Measurements from ENCODE around the gene DEK.

Gene DEK

GRCh38 chr6:18309046-18309445, 44.7 kb upstream of the DEK start:
- no peak overlapping the region for H3K4me3 ChIP-seq (ENCODE audit: low read length)
- no peaks in the 10 kb centered on the region for H3K79me2 ChIP-seq (ENCODE audit: low read length)
- H3K27me3 ChIP-seq (replicated peaks; ENCODE audit: insufficient read depth, low read length), result no peaks in the 10 kb centered on the region
- H3K9me3 ChIP-seq (replicated peaks; ENCODE audit: insufficient read depth, low read length), result no peaks in the 10 kb centered on the region
- no peaks in the 10 kb centered on the region for H3K4me1 ChIP-seq (ENCODE audit: low read length)
- no peak overlapping the region for H2AFZ ChIP-seq (ENCODE audit: low read length)
- TF ChIP-seq EZH2 (optimal IDR thresholded peaks at IDR 0.05; ENCODE audit: low read depth, low read length), result no peak
- no peak for TF ChIP-seq EZH2phosphoT487 (IDR thresholded peaks at IDR 0.05; ENCODE audit: low read length)
- no peak for TF ChIP-seq CTCF (IDR thresholded peaks at IDR 0.05; ENCODE audit: low read length)
- no peaks in the 10 kb centered on the region for H3F3A ChIP-seq (ENCODE audit: insufficient read depth, low read length)
- H4K20me1 ChIP-seq (ENCODE audit: insufficient read depth, low read length), result no peaks in the 10 kb centered on the region
- H3K36me3 ChIP-seq (replicated peaks; ENCODE audit: insufficient read depth, low read length), result no peaks in the 10 kb centered on the region
- H3K9me2 ChIP-seq (replicated peaks; ENCODE audit: insufficient read depth, low read length), result no peaks in the 10 kb centered on the region
- DNase-seq, result no peak
- no peak overlapping the region for H3K9ac ChIP-seq (ENCODE audit: low read length)
- no peak overlapping the region for H3K27ac ChIP-seq (ENCODE audit: low read length)
- no peak overlapping the region for H3K4me2 ChIP-seq (ENCODE audit: low read depth, low read length)

GRCh38 chr6:18308070-18308735, 43.9 kb upstream of the DEK start:
- Histone ChIP-seq H3K9me2 (replicated peaks; ENCODE audit: insufficient read depth, low read length) (no peaks in the 10 kb centered on the region), H3K79me2 (ENCODE audit: low read length) (no peaks in the 10 kb centered on the region), H3K36me3 (replicated peaks; ENCODE audit: insufficient read depth, low read length) (no peaks in the 10 kb centered on the region), H3K4me1 (ENCODE audit: low read length) (no peaks in the 10 kb centered on the region), H3K27ac (ENCODE audit: low read length) (no peak overlapping the region), H4K20me1 (ENCODE audit: insufficient read depth, low read length) (no peaks in the 10 kb centered on the region), H3K9ac (ENCODE audit: low read length) (no peak overlapping the region), H3K4me2 (ENCODE audit: low read depth, low read length) (no peak overlapping the region), H3F3A (ENCODE audit: insufficient read depth, low read length) (no peaks in the 10 kb centered on the region), H3K4me3 (ENCODE audit: low read length) (no peak overlapping the region), H3K9me3 (replicated peaks; ENCODE audit: insufficient read depth, low read length) (no peaks in the 10 kb centered on the region), H3K27me3 (replicated peaks; ENCODE audit: insufficient read depth, low read length) (no peaks in the 10 kb centered on the region), H2AFZ (ENCODE audit: low read length) (no peak overlapping the region)
- no peak for DNase-seq
- no peak for TF ChIP-seq EZH2 (optimal IDR thresholded peaks at IDR 0.05; ENCODE audit: low read depth, low read length)
- no peak for TF ChIP-seq EZH2phosphoT487 (IDR thresholded peaks at IDR 0.05; ENCODE audit: low read length)
- no peak for TF ChIP-seq CTCF (IDR thresholded peaks at IDR 0.05; ENCODE audit: low read length)

GRCh38 chr6:18306977-18307376, 42.6 kb upstream of the DEK start:
- Histone ChIP-seq H3K4me3 (ENCODE audit: low read length) (no peak overlapping the region), H2AFZ (ENCODE audit: low read length) (no peak overlapping the region), H3K9me2 (replicated peaks; ENCODE audit: insufficient read depth, low read length) (no peaks in the 10 kb centered on the region), H3K79me2 (ENCODE audit: low read length) (no peaks in the 10 kb centered on the region), H3K4me1 (ENCODE audit: low read length) (no peaks in the 10 kb centered on the region), H3K27me3 (replicated peaks; ENCODE audit: insufficient read depth, low read length) (no peaks in the 10 kb centered on the region), H3K9me3 (replicated peaks; ENCODE audit: insufficient read depth, low read length) (no peaks in the 10 kb centered on the region), H3F3A (ENCODE audit: insufficient read depth, low read length) (no peaks in the 10 kb centered on the region), H3K4me2 (ENCODE audit: low read depth, low read length) (no peak overlapping the region), H4K20me1 (ENCODE audit: insufficient read depth, low read length) (no peaks in the 10 kb centered on the region), H3K9ac (ENCODE audit: low read length) (no peak overlapping the region), H3K36me3 (replicated peaks; ENCODE audit: insufficient read depth, low read length) (no peaks in the 10 kb centered on the region), H3K27ac (ENCODE audit: low read length) (no peak overlapping the region)
- DNase-seq, result no peak
- TF ChIP-seq EZH2 (optimal IDR thresholded peaks at IDR 0.05; ENCODE audit: low read depth, low read length) (no peak), EZH2phosphoT487 (IDR thresholded peaks at IDR 0.05; ENCODE audit: low read length) (no peak), CTCF (IDR thresholded peaks at IDR 0.05; ENCODE audit: low read length) (no peak)
